Skin of body (tissue), 2 donors: ENCODE measurements around the gene ACKR2. TPM values are rescaled to one million over a fixed set of nuclear protein-coding genes. Genes with fewer than 3 reads are reported as not detected.
"Not testable (repeated sequence)": the region's sequence is repeated elsewhere in the genome, so short reads cannot be mapped to it uniquely, and the experiment has no call there.

Source experiments
- DNase-seq: peaks from one replicate; lab custom pipeline; 2025; lab: John Stamatoyannopoulos, UW
- total RNA-seq: library from RNA; depleted of rRNA; stranded (reverse); fragments of >200 nt; gene quantifications from one replicate; pipeline ENCODE4 v1.2.3, GENCODE V29; 2014

Gene ACKR2
- total RNA-seq, 1 donor from 2014 or later = 1.6 TPM

DNA sequence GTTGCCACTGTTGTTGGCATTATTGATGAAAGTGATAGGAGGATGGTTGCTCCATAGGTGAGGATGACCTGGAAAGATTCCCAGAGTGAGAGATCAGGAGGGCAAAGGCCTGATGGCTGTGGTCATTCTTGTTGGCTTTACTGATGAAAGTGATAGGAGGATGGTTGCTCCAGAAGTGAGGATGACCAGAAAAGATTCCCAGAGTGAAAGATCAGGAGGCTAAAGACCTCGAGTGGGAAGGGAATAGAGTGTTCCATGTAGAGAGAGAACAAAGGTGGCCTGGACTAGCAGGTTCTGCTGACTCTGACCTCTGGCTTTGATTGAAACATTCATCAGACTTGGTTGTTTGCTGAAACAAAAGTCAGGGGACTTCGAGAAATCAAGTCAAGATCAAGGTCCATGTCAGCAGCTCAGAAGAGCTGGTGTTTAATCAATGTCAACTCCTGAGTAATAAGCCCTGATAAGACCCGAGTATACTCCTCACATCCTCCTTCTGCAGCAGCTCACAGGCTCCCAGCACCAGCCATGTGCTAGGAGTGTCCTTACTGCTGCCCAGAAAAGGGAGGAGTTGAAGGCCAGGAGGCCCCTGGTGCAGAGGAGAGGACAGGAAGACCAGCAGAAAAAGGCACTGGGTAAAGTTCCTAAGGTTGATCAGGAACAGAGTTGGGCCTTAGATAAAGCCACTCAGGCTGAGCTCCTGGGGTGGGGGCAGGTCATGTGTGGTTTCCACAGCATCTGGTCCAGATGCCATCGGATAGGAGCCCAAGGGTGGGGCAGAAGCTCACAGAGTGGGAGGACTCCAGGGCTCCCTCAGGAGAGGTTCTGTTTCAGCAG, 46.5 kb downstream of the ACKR2 start:
- no peak for DNase-seq

GRCh38 chr3:42856544-42856943, 47.3 kb downstream of the ACKR2 start:
- DNase-seq = no peak

GRCh38 chr3:42864321-42864950, 55.2 kb downstream of the ACKR2 start:
- no peak for DNase-seq

DNA sequence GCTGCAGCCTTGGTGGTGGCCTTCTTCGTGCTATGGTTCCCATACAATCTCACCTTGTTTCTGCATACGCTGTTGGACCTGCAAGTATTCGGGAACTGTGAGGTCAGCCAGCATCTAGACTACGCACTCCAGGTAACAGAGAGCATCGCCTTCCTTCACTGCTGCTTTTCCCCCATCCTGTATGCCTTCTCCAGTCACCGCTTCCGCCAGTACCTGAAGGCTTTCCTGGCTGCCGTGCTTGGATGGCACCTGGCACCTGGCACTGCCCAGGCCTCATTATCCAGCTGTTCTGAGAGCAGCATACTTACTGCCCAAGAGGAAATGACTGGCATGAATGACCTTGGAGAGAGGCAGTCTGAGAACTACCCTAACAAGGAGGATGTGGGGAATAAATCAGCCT, 56.0 kb downstream of the ACKR2 start:
- DNase-seq = no peak

DNA sequence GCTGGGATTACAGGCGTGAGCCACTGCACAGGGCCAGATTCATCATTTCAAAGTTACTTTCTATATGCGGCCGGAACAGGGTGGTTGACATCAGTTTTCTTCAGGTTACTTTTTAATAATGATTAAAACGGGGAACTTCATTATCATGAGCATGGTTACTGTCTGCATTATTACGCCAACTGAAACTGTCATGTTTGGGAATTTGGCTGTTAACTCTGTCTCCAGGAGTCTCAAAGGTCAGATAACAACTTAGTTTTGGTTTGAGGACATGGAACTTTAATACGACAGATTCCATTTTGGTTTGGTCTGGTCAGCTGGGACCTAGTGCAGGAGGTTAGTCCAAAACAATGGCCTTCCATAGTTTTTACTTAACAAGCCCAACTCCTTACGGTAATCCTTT, 57.9 kb downstream of the ACKR2 start:
- DNase-seq = no peak

- DNase-seq = no peak
Observed at GRCh38 chr3:42868841-42869240, 59.6 kb downstream of the ACKR2 start.

GRCh38 chr3:42871592-42872196, 62.4 kb downstream of the ACKR2 start:
- DNase-seq = no peak

DNA sequence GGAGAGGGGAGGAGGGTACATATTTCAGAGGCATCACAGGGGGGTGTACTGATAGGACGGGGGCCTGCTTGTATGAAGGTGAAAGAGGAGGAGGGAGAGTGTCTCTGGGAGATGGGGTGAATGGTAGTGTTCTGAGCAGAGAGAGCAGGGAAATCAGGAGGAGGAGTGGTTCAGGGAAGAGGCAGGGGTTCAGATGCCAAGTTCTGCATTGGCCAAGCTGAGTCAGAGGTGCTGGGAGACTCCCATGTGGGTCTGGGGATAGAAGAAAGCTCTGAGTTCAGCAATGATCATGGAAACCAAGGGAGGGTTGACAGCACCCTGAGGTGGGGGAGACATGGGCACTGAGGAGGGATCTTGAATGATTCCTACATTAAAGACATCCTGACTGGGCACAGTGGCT, 63.5 kb downstream of the ACKR2 start:
- no peak for DNase-seq

GRCh38 chr3:42873221-42873982, 64.2 kb downstream of the ACKR2 start:
- DNase-seq = no peak

GRCh38 chr3:42874749-42875148, 65.5 kb downstream of the ACKR2 start:
- DNase-seq = no peak

GRCh38 chr3:42875325-42876151, 66.3 kb downstream of the ACKR2 start, which contains the start of gene CYP8B1:
TSS of gene CYP8B1 (minus strand) at chr3:42875879. CDS start at chr3:42875816, 63 bp downstream.
- no peak for DNase-seq

DNA sequence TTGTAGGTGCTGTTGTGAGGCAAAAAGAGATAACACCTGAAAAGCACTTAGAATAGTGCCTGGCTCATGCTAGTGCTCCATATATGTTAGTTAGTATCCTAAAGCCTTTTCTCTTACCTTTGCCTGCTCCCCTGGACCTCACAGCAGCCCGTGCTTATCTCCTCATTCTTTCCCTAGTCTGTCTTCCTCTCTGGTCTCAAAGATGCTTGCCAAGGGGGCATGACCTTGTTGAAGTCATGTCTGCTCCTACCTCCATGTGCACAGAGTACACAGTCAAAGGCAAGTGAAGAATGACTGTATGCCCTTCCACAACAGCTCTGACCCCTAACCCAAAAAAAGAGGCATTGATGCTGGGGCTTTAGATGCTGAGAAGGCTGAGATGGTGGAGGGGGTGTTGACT, 67.2 kb downstream of the ACKR2 start:
- no peak for DNase-seq

- no peak for DNase-seq
Observed at GRCh38 chr3:42876940-42877720, 67.9 kb downstream of the ACKR2 start.

DNA sequence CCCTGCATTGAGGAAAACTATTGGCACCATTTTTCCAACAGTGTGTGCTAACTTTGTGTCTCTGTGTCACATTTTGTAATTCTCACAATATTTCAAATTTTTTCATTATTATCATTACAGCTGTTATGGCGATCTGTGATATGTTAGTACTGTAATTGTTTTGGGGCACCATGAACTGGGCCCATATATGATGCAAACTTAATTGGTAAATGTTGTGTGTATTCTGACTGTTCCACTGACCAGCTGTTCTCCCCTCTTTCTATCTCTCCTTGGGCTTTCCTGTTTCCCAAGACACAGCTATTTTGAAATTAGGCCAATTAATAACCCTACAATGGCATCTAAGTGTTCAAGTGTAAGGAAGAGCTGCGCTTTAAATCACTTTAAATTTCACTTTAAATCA, 68.6 kb downstream of the ACKR2 start:
- DNase-seq = no peak

GRCh38 chr3:42880183-42880582, 70.9 kb downstream of the ACKR2 start:
- DNase-seq = no peak

- peak; percentile 70 for DNase-seq
Observed at GRCh38 chr3:42880601-42881451, 71.6 kb downstream of the ACKR2 start.

GRCh38 chr3:42883251-42883930, 74.1 kb downstream of the ACKR2 start:
- DNase-seq = not testable (repeated sequence)

GRCh38 chr3:42884324-42884723, 75.1 kb downstream of the ACKR2 start:
- no peak for DNase-seq
